ENCODE results near the gene VOPP1.

GRCh38 chr7:55452971-55453370 is 119.3 kb downstream of the VOPP1 start:
- no peak for TF ChIP-seq CTCF (IDR thresholded peaks at IDR 0.05; ENCODE audit: extremely low read depth in 1 of 2, insufficient read depth in 1 of 2, low read depth in 1 of 2, low read length in 2 of 2)
- no peak for TF ChIP-seq POLR2A (IDR thresholded peaks at IDR 0.05; ENCODE audit: low read depth, low read length)
- TF ChIP-seq MYC (IDR thresholded peaks at IDR 0.05; ENCODE audit: low read depth, low read length) = no peak
- TF ChIP-seq JUN (IDR thresholded peaks at IDR 0.05; ENCODE audit: borderline replicate concordance, insufficient read depth, insufficient read length, low read depth) = no peak
- no peak for TF ChIP-seq MAX (IDR thresholded peaks at IDR 0.05; ENCODE audit: insufficient read depth, insufficient read length)
- no peak for TF ChIP-seq EZH2 (IDR thresholded peaks at IDR 0.05; ENCODE audit: borderline replicate concordance, low read depth, low read length, severe bottlenecking)
- no peak for TF ChIP-seq FOS (IDR thresholded peaks at IDR 0.05; ENCODE audit: borderline replicate concordance, insufficient read depth, low read length)
- TF ChIP-seq POLR2AphosphoS5 (IDR thresholded peaks at IDR 0.05; ENCODE audit: insufficient read depth, low read depth, low read length) = no peak
